Hippocampal formation (tissue), 2 donors: ENCODE data around the gene BCR.
A peak's percentile ranks its signal among the peaks of the same experiment; 100 is the strongest.
"Not testable (repeated sequence)": the region's sequence is repeated elsewhere in the genome, so short reads cannot be mapped to it uniquely, and the experiment has no call there.

ENCODE experiments used
- DNase-seq, 2 donors: peaks; one replicate each; lab custom pipeline; 2025; lab: John Stamatoyannopoulos, UW

The BCR gene

GRCh38 chr22:23180301-23180892 lies at the start of gene BCR:
TSS of gene BCR (plus strand) at chr22:23180509. CDS start at chr22:23180961, 452 bp downstream.
- peak; percentile 49 to 66 for DNase-seq

GRCh38 chr22:23130697-23131096 lies 49.6 kb upstream of the BCR start:
- DNase-seq = no peak

GRCh38 chr22:23131931-23132330 lies 48.4 kb upstream of the BCR start:
- no peak for DNase-seq

GRCh38 chr22:23132376-23133091 lies 47.8 kb upstream of the BCR start:
- DNase-seq = no peak

- no peak for DNase-seq
Measured at GRCh38 chr22:23133922-23134321, 46.4 kb upstream of the BCR start.

- DNase-seq = not testable (repeated sequence)
Measured at GRCh38 chr22:23136991-23137390, 43.3 kb upstream of the BCR start.

- no peak for DNase-seq
Measured at GRCh38 chr22:23137468-23137867, 42.8 kb upstream of the BCR start.

GRCh38 chr22:23137905-23138561 lies 42.3 kb upstream of the BCR start:
- peak in 1 of 2 donors; percentile 11 for DNase-seq

- DNase-seq = no peak
Measured at GRCh38 chr22:23138584-23139435, 41.5 kb upstream of the BCR start.

GRCh38 chr22:23140385-23140784 lies 39.9 kb upstream of the BCR start:
- no peak for DNase-seq

GRCh38 chr22:23142546-23143105 lies 37.7 kb upstream of the BCR start:
- no peak for DNase-seq

- DNase-seq = no peak
Measured at GRCh38 chr22:23143119-23143518, 37.2 kb upstream of the BCR start.

- DNase-seq = no peak
Measured at GRCh38 chr22:23144432-23144831, 35.9 kb upstream of the BCR start.

- peak; percentile 85 to 95 for DNase-seq
Measured at GRCh38 chr22:23144932-23145877, 35.1 kb upstream of the BCR start, which contains the start of gene RAB36. TSS of gene RAB36 (plus strand) at chr22:23145477. CDS start at chr22:23146617, 1,140 bp downstream.

GRCh38 chr22:23145878-23146470 lies 34.3 kb upstream of the BCR start:
- DNase-seq = no peak

- DNase-seq = no peak
Measured at GRCh38 chr22:23146478-23147205, 33.7 kb upstream of the BCR start.

- DNase-seq = no peak
Measured at GRCh38 chr22:23147617-23148387, 32.5 kb upstream of the BCR start.

- DNase-seq = no peak
Measured at GRCh38 chr22:23149743-23150238, 30.5 kb upstream of the BCR start.

- DNase-seq = no peak
Measured at GRCh38 chr22:23150762-23151161, 29.5 kb upstream of the BCR start.
